GM13976 (cell line): Measurements from ENCODE around the gene RAMP3.

Experiments used
- DNase-seq: peaks from one replicate; pipeline ENCODE4 v3.0.0; 2012; ENCODE audit warnings: low spot score
- CTCF ChIP-seq: IDR thresholded peaks from 2 replicates; pipeline ENCODE4 v1.5.1; 2012; ENCODE audit warnings: borderline replicate concordance, mild to moderate bottlenecking; ENCODE audit not compliant: insufficient read depth; ENCODE audit errors: extremely low read depth, missing control alignments, control extremely low read depth
- in situ Hi-C: fragments of 300-500 bp; cut with MboI; formaldehyde crosslinking; loops from one replicate; pipeline ENCODE4 v1.12.0; 2022; ENCODE audit warnings: low sequenced_read_pairs, mixed read lengths, inconsistent platforms; ENCODE audit not compliant: unreplicated experiment

Gene RAMP3

GRCh38 chr7:45180084-45180986 is 22.7 kb downstream of the RAMP3 start:
- TF ChIP-seq CTCF = no peak
- in situ Hi-C loops = no loop called here
- no peak for DNase-seq

- in situ Hi-C loops = no loop called here
- DNase-seq = no peak
- TF ChIP-seq CTCF = no peak
Observed at GRCh38 chr7:45181286-45181960, 23.8 kb downstream of the RAMP3 start.

- in situ Hi-C loops = no loop called here
- no peak for TF ChIP-seq CTCF
- no peak for DNase-seq
Observed at GRCh38 chr7:45181991-45182855, 24.6 kb downstream of the RAMP3 start.

GRCh38 chr7:45182856-45183710 is 25.5 kb downstream of the RAMP3 start:
- DNase-seq = no peak
- in situ Hi-C loops = no loop called here
- TF ChIP-seq CTCF = no peak

- no peak for DNase-seq
- no peak for TF ChIP-seq CTCF
- in situ Hi-C loops = no loop called here
Observed at GRCh38 chr7:45183711-45184210, 26.2 kb downstream of the RAMP3 start.
